Stimulated activated CD8-positive, alpha-beta memory T cell treated with anti-CD3 and anti-CD28 coated beads, Interleukin-4, amount 100 ng/mL, for 1 hour (primary cell): ENCODE measurements around the gene PGGHG.
"Not testable (repeated sequence)": the region's sequence is repeated elsewhere in the genome, so short reads cannot be mapped to it uniquely, and the experiment has no call there.

ENCODE experiments used
- DNase-seq, 2 donors: peaks; one replicate each; pipeline ENCODE4 v3.0.0-alpha.2; 2020; ENCODE audit warnings: low read depth in 2 of 2, low spot score in 1 of 2

The PGGHG gene

DNA sequence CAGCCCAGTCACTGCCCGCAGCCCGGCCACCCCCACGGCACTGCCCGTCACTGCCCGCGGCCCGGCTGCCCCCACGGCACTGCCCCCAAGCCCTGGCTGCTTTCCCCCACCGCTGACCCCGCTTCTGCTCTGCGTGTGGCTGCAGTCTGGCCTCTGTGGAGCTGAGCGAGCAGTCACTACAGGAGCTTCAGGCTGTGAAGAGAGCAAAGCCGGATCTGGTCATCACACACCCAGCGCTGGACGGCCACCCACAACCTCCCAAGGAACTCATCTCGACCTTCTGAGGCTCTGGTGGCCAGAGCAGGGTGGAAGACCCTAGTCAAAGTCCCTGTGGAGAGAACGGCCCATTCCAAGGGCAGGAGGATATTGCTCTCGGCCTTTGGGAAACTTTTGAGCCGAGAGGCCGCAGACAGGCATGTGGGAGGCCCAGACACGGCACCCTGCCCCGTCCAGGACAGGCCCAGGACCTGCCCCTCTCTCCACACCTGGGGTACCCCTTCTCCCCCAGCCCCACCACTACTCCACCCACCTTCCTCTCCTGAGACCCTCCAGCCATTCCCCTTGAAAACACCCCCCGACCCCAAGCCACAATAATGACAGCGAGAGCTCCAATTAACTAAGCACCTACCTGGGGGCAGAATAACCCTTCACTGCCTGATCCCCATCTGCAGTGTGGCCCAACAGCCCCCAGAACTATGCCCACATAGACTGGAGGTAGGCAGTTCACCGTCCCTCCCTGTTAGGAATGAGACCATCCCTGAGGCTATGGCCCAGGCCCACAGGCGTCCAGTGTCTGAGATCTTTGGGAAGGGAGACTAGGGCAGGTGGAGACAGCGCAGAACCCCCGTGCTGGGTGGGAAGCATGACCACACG lies 3.7 kb upstream of the PGGHG start:
- no peak for DNase-seq

DNA sequence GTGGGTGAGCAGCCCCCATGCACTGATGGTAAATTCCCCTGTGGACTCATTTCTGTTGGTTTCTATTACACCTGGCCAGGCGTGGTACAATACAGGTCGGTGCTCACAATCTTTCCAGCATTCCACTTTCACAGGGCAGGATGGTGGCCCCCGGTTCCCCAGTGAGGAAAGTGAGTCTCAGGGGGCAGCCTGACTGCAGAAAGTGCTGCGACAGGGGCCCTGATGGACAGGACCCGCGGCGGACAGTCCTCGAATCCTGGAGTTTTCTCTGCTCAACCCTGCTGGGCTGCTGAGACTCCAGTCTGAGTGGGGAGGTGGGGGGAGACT lies 3.1 kb upstream of the PGGHG start:
- no peak for DNase-seq

GRCh38 chr11:286977-287820 lies 1.7 kb upstream of the PGGHG start:
- not testable (repeated sequence) for DNase-seq

DNA sequence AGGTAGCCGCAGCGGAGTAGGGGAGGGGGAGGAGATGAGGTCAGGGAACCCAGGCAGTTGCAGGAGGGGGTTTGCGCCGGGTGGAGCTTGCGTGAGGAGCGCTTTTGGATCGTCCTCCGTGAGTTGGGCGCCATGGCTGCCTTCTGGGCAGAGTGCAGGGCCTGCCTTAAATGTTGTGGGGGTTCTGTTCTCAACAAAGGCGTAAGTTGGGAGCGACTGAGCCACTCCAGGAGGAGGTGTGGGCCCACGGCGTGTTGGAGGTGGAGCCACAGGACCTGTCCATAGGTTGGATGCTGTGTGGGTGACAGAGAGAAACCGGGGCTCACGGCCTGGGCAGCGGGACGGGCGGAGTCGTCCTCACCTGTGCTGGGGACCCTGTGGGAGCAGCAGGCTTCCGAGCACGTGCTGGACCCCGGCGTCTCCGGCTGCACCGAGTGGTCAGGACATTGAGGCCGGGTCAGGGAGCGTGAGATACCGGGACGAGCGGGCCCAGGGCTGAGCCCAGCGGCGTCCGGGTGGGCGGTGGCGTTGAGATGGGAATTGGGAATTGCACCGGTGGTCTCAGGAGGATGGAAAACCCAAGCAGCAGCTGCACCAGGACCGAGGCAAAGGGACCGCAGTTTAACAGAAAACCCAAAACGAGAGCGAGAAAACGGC lies 977 bp upstream of the PGGHG start:
- DNase-seq: no peak

DNA sequence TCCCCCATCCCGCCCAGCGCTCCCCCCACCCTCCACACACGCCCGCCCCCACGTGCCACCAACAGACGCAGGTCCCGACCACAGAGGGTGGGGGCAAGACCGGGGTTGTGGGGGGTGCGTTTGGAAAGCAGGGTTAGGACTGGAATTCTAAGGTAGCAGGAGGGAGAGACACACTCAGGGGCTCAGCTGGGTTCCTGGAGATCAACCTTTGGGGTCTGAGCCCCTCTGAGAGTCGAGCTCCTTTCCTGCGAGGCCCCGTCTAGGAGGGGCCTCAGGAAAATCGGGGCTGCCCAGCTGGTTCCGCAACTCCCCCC lies 429 bp downstream of the PGGHG start:
- no peak for DNase-seq

- no peak for DNase-seq
Measured at GRCh38 chr11:289712-290620, 1.0 kb downstream of the PGGHG start.

GRCh38 chr11:290621-291231 lies 1.8 kb downstream of the PGGHG start:
- DNase-seq: no peak

GRCh38 chr11:291281-292210 lies 2.6 kb downstream of the PGGHG start:
- DNase-seq: no peak

DNA sequence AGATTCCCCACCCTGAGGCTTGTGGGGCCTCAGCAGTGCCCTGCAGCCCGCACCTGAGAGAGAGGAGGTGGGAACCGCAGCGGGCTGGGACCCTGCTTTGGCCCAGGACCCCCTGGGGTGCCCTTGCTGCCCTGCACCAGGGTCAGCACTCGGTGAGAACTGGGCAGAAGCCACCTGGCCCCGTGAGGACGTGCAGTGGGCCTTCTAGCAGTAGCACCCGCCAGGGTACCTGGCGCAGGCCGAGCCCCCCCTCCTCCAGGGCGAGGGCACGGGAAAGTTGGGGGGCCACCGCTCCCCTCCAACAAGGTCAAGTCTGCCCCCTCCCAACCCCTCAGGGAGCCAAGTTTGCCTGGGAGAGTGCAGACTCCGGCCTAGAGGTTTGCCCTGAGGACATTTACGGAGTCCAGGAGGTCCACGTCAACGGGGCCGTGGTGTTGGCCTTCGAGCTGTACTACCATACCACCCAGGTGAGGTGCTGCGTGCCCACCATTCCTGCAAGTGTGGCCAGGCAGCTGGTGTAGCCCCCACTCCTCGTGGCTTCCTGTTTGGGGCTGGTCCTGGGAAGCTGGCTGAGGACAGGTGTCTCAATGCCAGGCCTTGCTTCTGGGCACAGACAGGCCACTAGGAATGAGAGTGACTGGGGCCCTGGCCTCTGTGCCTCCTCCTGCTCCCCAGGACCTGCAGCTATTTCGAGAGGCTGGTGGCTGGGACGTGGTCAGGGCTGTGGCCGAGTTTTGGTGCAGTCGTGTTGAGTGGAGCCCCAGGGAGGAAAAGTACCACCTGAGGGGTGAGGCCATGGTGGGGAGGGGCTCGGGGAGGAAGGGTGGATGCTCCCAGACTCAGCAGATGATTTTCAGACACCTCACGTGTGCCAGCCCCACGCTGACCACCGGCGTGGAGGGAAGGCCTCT lies 3.5 kb downstream of the PGGHG start:
- no peak for DNase-seq

- DNase-seq: no peak
Measured at GRCh38 chr11:293271-293851, 4.4 kb downstream of the PGGHG start.

DNA sequence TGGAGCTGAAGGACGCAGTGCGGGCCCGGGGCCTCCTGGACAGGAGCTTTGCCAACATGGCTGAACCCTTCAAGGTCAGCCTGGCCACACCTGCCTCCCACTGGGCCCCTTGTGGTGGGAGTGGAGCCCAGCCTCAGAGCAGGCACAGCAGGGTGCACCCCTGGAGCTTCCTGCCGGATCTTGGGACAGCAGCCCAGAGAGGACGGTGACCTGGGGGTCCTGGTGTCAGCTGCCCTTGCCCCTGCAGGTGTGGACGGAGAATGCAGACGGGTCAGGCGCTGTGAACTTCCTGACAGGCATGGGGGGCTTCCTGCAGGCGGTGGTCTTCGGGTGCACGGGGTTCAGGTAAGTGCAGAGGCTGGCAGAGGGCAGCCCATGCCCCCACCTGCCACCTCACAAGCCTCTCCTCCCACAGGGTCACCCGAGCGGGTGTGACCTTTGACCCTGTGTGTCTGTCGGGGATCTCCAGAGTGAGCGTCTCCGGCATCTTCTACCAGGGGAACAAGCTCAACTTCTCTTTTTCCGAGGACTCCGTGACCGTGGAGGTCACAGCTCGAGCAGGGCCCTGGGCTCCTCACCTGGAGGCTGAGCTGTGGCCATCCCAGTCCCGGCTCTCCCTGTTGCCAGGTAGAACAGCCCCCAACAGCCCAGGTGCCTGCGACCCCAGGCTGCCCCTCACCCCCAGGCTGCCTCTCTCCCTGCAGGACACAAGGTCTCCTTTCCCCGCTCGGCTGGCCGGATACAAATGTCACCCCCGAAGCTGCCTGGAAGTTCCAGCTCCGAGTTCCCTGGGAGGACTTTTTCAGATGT lies 5.1 kb downstream of the PGGHG start:
- no peak for DNase-seq

GRCh38 chr11:294780-295179 lies 5.9 kb downstream of the PGGHG start:
- DNase-seq: no peak

DNA sequence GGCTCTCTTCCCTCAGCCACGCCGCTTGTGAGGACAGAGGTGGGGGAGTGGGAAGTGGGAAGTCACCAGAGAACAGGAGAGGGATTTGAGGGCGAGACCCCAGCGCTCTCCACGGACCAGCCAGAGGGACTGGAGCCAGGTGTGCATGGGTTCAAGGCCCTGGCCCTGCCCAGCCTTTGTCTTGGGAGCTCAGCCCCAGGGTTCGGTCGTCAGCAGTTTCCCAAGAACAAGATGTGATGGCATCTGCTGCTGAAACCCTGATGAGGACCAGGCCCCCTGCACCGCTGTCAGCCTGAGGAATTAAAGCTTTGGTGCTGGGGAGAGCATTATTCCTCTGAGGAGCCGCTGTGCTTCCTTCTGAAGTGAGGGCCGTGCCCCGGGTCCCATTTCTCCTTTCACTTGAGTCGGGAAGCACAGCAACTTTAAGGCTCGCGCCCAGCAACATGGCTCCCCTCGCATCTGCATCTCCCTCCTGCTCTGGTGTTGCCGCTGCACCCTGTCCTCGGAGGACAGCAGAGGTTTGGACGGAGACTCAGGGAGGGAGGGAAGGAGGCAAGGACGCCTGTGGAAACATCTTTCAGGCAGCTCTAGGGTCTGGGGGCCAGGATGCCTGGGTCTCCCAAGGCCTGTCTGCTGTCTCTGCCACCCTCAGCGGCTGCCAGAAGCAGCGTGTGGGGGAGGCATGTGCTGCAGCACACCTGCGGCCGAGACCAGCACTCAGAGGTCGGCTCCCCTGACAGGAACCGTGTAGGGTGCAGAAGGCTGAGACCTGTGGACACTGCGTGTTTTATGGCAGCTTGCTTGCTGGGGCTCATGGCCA lies 6.6 kb downstream of the PGGHG start:
- no peak for DNase-seq

GRCh38 chr11:296171-297050 lies 7.5 kb downstream of the PGGHG start:
- DNase-seq: no peak

- DNase-seq: no peak
Measured at GRCh38 chr11:297051-297585, 8.2 kb downstream of the PGGHG start.
